HUES64 (cell line): ENCODE measurements around the gene INPP4B.

Experiments used
- H3K27ac ChIP-seq: 2 replicates; pipeline ENCODE4 v1.7.0; 2013; ENCODE audit warnings: low read depth, low read length, inconsistent platforms
- H3K27me3 ChIP-seq: 2 replicates; pipeline ENCODE4 v1.6.1; 2013; ENCODE audit warnings: mild to moderate bottlenecking, low read length; ENCODE audit not compliant: insufficient read depth
- H3K36me3 ChIP-seq: 2 replicates; pipeline ENCODE4 v1.6.1; 2013; ENCODE audit warnings: mild to moderate bottlenecking, low read length; ENCODE audit not compliant: insufficient read depth
- H3K4me1 ChIP-seq: 2 replicates; pipeline ENCODE4 v1.6.1; 2013; ENCODE audit warnings: mild to moderate bottlenecking, low read length, moderate library complexity; ENCODE audit not compliant: insufficient read depth
- H3K4me3 ChIP-seq: 2 replicates; pipeline ENCODE4 v1.5.1; 2013; ENCODE audit warnings: mild to moderate bottlenecking, low read length, moderate library complexity
- H3K9ac ChIP-seq: 2 replicates; pipeline ENCODE4 v1.6.1; 2013; ENCODE audit warnings: mild to moderate bottlenecking, low read depth, low read length
- H3K9me3 ChIP-seq: 2 replicates; pipeline ENCODE4 v1.6.1; 2013; ENCODE audit warnings: low read depth, low read length; ENCODE audit not compliant: insufficient read depth
- WGBS: fragments of 150-250, 120-280 bp; methylation state at CpG from one replicate; pipeline ENCODE4 v1.1.7; 2013; ENCODE audit warnings: missing lambda C conversion rate; 5-methylcytosine and 5-hydroxymethylcytosine counted together

Gene INPP4B

GRCh38 chr4:142557239-142557801 is 288.8 kb downstream of the INPP4B start:
- no peak overlapping the region for H3K9ac ChIP-seq
- no peaks in the 10 kb centered on the region for H3K9me3 ChIP-seq
- 95% methylated on average over 3 of the region's 4 CpGs for WGBS
- H3K4me1 ChIP-seq, result no peaks in the 10 kb centered on the region
- H3K27me3 ChIP-seq, result no peaks in the 10 kb centered on the region
- no peak overlapping the region for H3K27ac ChIP-seq
- H3K36me3 ChIP-seq, result no peaks in the 10 kb centered on the region
- no peak overlapping the region for H3K4me3 ChIP-seq

- H3K36me3 ChIP-seq, result no peaks in the 10 kb centered on the region
- H3K9me3 ChIP-seq, result no peaks in the 10 kb centered on the region
- H3K4me1 ChIP-seq, result no peaks in the 10 kb centered on the region
- H3K27ac ChIP-seq, result no peak overlapping the region
- H3K9ac ChIP-seq, result no peak overlapping the region
- H3K27me3 ChIP-seq, result no peaks in the 10 kb centered on the region
- H3K4me3 ChIP-seq, result no peak overlapping the region
- WGBS, result 96% methylated on average over 9 of the region's 9 CpGs
Observed at GRCh38 chr4:142556570-142557238, 289.4 kb downstream of the INPP4B start.

- no peaks in the 10 kb centered on the region for H3K36me3 ChIP-seq
- H3K4me3 ChIP-seq, result no peak overlapping the region
- no peak overlapping the region for H3K9ac ChIP-seq
- no peaks in the 10 kb centered on the region for H3K27me3 ChIP-seq
- no peaks in the 10 kb centered on the region for H3K4me1 ChIP-seq
- 100% methylated on average over 1 of the region's 1 CpG for WGBS
- H3K27ac ChIP-seq, result no peak overlapping the region
- H3K9me3 ChIP-seq, result no peaks in the 10 kb centered on the region
Observed at GRCh38 chr4:142556048-142556447, 290.1 kb downstream of the INPP4B start.

GRCh38 chr4:142554412-142554811 is 291.7 kb downstream of the INPP4B start:
- Histone ChIP-seq H3K4me3 (no peak overlapping the region), H3K9me3 (no peaks in the 10 kb centered on the region), H3K36me3 (no peaks in the 10 kb centered on the region), H3K27ac (no peak overlapping the region), H3K4me1 (peaks cover 9% of the 10 kb centered on the region; the same call in 1 of the 2 replicates), H3K27me3 (no peaks in the 10 kb centered on the region), H3K9ac (no peak overlapping the region)
- 100% methylated on average over 1 of the region's 1 CpG for WGBS

GRCh38 chr4:142551517-142552305 is 294.4 kb downstream of the INPP4B start:
- Histone ChIP-seq H3K9ac (no peak overlapping the region), H3K27me3 (no peaks in the 10 kb centered on the region), H3K9me3 (no peaks in the 10 kb centered on the region), H3K36me3 (no peaks in the 10 kb centered on the region), H3K27ac (no peak overlapping the region), H3K4me3 (no peak overlapping the region), H3K4me1 (peaks cover 9% of the 10 kb centered on the region; the same call in 1 of the 2 replicates)
- WGBS, result 95% methylated on average over 5 of the region's 6 CpGs

GRCh38 chr4:142550965-142551364 is 295.1 kb downstream of the INPP4B start:
- H3K4me1 ChIP-seq, result peaks cover 9% of the 10 kb centered on the region; the same call in 1 of the 2 replicates
- H3K4me3 ChIP-seq, result no peak overlapping the region
- no peak overlapping the region for H3K9ac ChIP-seq
- H3K27ac ChIP-seq, result no peak overlapping the region
- no peaks in the 10 kb centered on the region for H3K36me3 ChIP-seq
- no peaks in the 10 kb centered on the region for H3K9me3 ChIP-seq
- 100% methylated on average over 5 of the region's 5 CpGs for WGBS
- no peaks in the 10 kb centered on the region for H3K27me3 ChIP-seq

- H3K4me3 ChIP-seq, result no peak overlapping the region
- no peaks in the 10 kb centered on the region for H3K36me3 ChIP-seq
- H3K4me1 ChIP-seq, result peaks cover 9% of the 10 kb centered on the region; the same call in 1 of the 2 replicates
- H3K27ac ChIP-seq, result no peak overlapping the region
- H3K9me3 ChIP-seq, result no peaks in the 10 kb centered on the region
- no peaks in the 10 kb centered on the region for H3K27me3 ChIP-seq
- WGBS, result 61% methylated on average over 1 of the region's 1 CpG
- no peak overlapping the region for H3K9ac ChIP-seq
Observed at GRCh38 chr4:142549726-142550463, 296.2 kb downstream of the INPP4B start.

- Histone ChIP-seq H3K4me1 (peaks cover 9% of the 10 kb centered on the region; the same call in 1 of the 2 replicates), H3K9ac (no peak overlapping the region), H3K36me3 (no peaks in the 10 kb centered on the region), H3K4me3 (no peak overlapping the region), H3K27me3 (no peaks in the 10 kb centered on the region), H3K27ac (no peak overlapping the region), H3K9me3 (no peaks in the 10 kb centered on the region)
- 97% methylated on average over 3 of the region's 3 CpGs for WGBS
Observed at GRCh38 chr4:142549248-142549647, 296.9 kb downstream of the INPP4B start.

GRCh38 chr4:142548491-142548890 is 297.6 kb downstream of the INPP4B start:
- Histone ChIP-seq H3K9ac (no peak overlapping the region), H3K36me3 (no peaks in the 10 kb centered on the region), H3K9me3 (no peaks in the 10 kb centered on the region), H3K4me1 (peaks cover 9% of the 10 kb centered on the region; the same call in 1 of the 2 replicates), H3K4me3 (no peak overlapping the region), H3K27me3 (no peaks in the 10 kb centered on the region), H3K27ac (no peak overlapping the region)
- WGBS, result no CpG with 5 or more reads among the region's 1 CpG

- Histone ChIP-seq H3K27ac (no peak overlapping the region), H3K9ac (no peak overlapping the region), H3K4me1 (peaks cover 9% of the 10 kb centered on the region; the same call in 1 of the 2 replicates), H3K27me3 (no peaks in the 10 kb centered on the region), H3K9me3 (no peaks in the 10 kb centered on the region), H3K36me3 (no peaks in the 10 kb centered on the region), H3K4me3 (no peak overlapping the region)
- WGBS, result 0% methylated on average over 1 of the region's 1 CpG
Observed at GRCh38 chr4:142547974-142548373, 298.1 kb downstream of the INPP4B start.

GRCh38 chr4:142544594-142544993 is 301.5 kb downstream of the INPP4B start:
- Histone ChIP-seq H3K36me3 (no peaks in the 10 kb centered on the region), H3K9me3 (no peaks in the 10 kb centered on the region), H3K27ac (no peak overlapping the region), H3K4me1 (0 out of 2 replicates have a peak, but pooled peaks cover 2% of the 10 kb centered on the region), H3K27me3 (no peaks in the 10 kb centered on the region), H3K9ac (no peak overlapping the region), H3K4me3 (no peak overlapping the region)
- 91% methylated on average over 2 of the region's 3 CpGs for WGBS
